ENCODE results near the gene NPS. TPM values are rescaled to one million over a fixed set of nuclear protein-coding genes. Genes with fewer than 3 reads are reported as not detected.

Gene NPS
- total RNA-seq, 1 experiment from 2014 or later, result not detected

- DNase-seq (ENCODE audit: low read depth), result no peak
Observed at GRCh38 chr10:127556916-127557315, 7.8 kb downstream of the NPS start.

GRCh38 chr10:127561647-127562046 is 12.5 kb downstream of the NPS start:
- no peak for DNase-seq (ENCODE audit: low read depth)

GRCh38 chr10:127563718-127564553 is 14.8 kb downstream of the NPS start:
- no peak for DNase-seq (ENCODE audit: low read depth)

- no peak for DNase-seq (ENCODE audit: low read depth)
Observed at GRCh38 chr10:127564644-127565043, 15.5 kb downstream of the NPS start.

- no peak for DNase-seq (ENCODE audit: low read depth)
Observed at GRCh38 chr10:127565583-127565982, 16.5 kb downstream of the NPS start.

- no peak for DNase-seq (ENCODE audit: low read depth)
Observed at GRCh38 chr10:127569210-127569609, 20.1 kb downstream of the NPS start.

- no peak for DNase-seq (ENCODE audit: low read depth)
Observed at GRCh38 chr10:127570036-127570435, 20.9 kb downstream of the NPS start.

- no peak for DNase-seq (ENCODE audit: low read depth)
Observed at GRCh38 chr10:127571386-127571785, 22.3 kb downstream of the NPS start.

- no peak for DNase-seq (ENCODE audit: low read depth)
Observed at GRCh38 chr10:127576051-127576450, 26.9 kb downstream of the NPS start.

- no peak for DNase-seq (ENCODE audit: low read depth)
Observed at GRCh38 chr10:127576740-127577161, 27.6 kb downstream of the NPS start.

- peak; percentile 18 for DNase-seq (ENCODE audit: low read depth)
Observed at GRCh38 chr10:127577376-127578258, 28.5 kb downstream of the NPS start.

GRCh38 chr10:127578259-127578960 is 29.3 kb downstream of the NPS start:
- no peak for DNase-seq (ENCODE audit: low read depth)

GRCh38 chr10:127578961-127579305 is 29.8 kb downstream of the NPS start:
- no peak for DNase-seq (ENCODE audit: low read depth)

- DNase-seq (ENCODE audit: low read depth), result no peak
Observed at GRCh38 chr10:127579640-127580039, 30.5 kb downstream of the NPS start.

GRCh38 chr10:127580822-127581221 is 31.7 kb downstream of the NPS start:
- DNase-seq (ENCODE audit: low read depth), result no peak

GRCh38 chr10:127585519-127586023 is 36.5 kb downstream of the NPS start:
- no peak for DNase-seq (ENCODE audit: low read depth)

- DNase-seq (ENCODE audit: low read depth), result no peak
Observed at GRCh38 chr10:127587668-127588365, 38.7 kb downstream of the NPS start.

- no peak for DNase-seq (ENCODE audit: low read depth)
Observed at GRCh38 chr10:127592586-127592985, 43.5 kb downstream of the NPS start.

- DNase-seq (ENCODE audit: low read depth), result no peak
Observed at GRCh38 chr10:127600479-127600878, 51.4 kb downstream of the NPS start.

Data from LHCN-M2 (cell line).